Colon (tissue), 2 donors: ENCODE results near the gene SASH1.
"Not testable (repeated sequence)": the region's sequence is repeated elsewhere in the genome, so short reads cannot be mapped to it uniquely, and the experiment has no call there.

ENCODE experiments used
- FAIRE-seq: peaks from 2 replicates; lab custom pipeline; 2012; peaks lifted over from hg19 to GRCh38; lab: Jason Lieb, UNC
- donor health status: control.
- donor health status: control.

The SASH1 gene

DNA sequence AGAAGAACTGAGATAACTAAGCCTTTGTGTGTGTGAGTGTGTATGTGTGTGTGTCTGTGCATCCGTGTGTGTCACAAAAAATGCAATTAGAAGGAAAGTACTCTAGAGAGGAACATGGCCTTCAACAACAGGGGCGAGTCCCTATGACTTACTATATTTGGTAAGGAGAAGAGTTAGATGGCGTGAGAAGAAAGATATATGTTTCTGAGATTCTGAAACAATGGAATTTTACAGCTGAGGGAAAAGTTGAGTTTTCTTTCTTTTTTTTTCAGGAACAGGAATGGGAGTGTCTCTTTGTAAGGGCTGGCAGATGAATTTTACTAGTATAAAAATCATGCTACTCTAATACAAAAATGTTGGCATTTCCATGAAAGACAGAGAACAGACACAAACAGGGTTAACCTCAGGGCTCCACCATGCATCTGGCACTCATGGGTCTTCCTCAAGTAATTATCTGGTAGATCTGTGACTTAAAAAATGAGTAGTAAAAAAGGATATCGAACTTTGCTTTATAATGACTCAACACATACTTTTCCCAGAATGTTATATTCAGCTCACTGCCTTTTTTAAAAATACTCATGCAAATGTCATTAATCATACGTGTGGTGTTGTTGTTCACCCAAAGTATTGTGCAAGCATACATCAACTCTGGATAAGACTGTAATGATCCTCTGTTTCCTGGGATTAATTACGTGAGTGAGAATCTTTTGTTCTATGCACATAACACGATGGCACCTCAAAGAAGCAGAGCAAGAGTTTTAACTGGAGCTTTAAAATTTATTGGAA lies 12.8 kb upstream of the SASH1 start:
- no peak for FAIRE-seq

DNA sequence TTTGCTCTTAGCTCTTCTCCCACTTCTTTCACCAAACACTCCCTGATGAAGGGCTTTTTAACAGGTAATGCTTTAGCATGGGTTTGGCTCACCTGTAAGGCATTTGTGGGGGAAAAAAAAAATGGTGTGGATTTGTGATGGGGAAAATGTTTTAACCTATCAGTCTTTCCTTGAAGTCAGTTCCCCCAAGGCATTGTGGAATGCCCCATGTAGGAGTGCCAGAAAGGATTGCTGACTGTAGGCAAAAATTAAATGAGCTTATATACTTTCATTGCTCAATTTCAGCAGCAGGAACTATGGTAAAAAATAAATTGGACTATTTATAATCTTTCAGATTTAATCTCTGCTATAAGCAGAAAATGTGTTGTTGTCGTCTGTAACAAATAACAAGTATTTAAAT lies 10.6 kb upstream of the SASH1 start:
- no peak for FAIRE-seq

DNA sequence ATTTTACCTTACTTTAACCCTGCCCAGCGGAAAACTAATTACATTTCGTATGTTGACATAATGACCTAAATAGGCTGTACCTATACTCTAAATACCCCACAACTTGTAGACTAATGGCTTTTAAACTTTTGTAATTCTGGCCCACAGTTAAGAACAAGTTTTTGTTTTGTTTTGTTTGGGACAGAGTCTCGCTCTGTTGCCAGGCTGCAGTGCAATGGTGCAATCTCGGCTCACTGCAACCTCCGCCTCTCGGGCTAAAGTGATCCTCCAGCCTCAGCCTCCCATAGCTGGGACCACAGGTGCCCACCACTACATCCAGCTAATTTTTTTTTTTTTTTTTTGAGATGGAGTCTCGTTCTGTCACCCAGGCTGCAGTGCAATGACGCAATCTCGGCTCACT lies 5.7 kb upstream of the SASH1 start:
- no peak for FAIRE-seq

DNA sequence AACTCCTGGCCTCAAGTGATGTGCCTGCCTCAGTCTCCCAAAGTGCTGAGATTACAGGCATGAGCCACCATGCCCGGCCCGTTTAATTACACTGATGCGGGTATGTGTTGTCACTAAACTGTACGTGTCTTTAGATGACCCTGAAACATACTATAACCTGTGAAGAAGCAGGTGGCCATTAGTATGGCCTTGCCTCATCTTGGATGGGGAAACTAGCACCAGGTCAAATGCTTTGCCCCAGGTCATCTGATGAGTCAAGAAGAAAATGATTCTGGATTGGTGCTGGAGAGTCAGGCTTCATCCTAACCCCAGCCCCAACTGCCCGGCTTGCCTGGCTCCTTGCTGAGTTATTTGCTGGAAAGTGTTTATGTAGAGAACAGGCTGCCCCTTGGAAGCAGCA lies 2.9 kb upstream of the SASH1 start:
- no peak for FAIRE-seq

DNA sequence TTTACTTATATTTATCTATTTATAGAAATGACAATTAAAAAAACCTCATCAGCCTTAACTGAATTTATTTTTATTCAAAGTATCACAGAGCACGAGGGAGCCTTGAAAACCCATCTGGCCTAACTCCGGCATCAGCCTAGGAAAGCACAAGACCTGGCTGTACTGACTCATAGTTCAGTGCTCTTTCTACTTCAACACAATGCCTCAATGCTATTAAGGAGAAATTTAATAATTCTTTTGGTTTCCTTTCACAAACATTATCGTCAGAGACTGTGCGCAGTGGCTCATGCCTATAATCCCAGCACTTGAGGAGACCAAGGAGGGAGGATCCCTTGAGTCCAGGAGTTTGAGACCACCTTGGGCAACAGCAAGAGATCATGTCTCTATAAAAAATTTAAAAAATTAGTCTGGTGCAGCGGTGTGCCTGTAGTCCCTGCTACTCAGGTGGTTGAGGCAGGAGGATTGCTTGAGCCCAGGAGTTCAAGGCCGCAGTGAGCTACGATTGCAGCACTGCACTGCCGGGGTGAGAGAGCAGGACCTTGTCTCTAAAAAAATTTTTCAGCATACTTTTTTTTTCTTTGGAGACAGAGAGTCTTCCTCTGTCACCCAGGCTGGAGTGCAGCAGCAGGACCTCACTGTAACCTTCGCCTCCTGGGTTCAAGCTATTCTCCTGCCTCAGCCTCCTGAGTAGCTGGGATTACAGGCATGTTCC lies 1.9 kb upstream of the SASH1 start:
- no peak for FAIRE-seq

DNA sequence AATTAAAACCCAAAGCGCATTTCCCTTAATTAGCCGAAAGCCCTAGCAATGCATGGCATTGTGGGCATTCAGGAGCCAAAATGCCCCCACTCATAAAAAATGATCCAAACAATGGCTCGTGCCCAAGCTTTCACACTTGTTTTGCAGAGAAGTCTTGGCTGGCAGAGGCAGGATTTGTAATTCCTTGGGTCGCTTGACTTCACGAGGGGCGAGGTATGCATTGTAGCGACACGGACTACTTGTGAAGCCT lies 613 bp upstream of the SASH1 start:
- no peak for FAIRE-seq

DNA sequence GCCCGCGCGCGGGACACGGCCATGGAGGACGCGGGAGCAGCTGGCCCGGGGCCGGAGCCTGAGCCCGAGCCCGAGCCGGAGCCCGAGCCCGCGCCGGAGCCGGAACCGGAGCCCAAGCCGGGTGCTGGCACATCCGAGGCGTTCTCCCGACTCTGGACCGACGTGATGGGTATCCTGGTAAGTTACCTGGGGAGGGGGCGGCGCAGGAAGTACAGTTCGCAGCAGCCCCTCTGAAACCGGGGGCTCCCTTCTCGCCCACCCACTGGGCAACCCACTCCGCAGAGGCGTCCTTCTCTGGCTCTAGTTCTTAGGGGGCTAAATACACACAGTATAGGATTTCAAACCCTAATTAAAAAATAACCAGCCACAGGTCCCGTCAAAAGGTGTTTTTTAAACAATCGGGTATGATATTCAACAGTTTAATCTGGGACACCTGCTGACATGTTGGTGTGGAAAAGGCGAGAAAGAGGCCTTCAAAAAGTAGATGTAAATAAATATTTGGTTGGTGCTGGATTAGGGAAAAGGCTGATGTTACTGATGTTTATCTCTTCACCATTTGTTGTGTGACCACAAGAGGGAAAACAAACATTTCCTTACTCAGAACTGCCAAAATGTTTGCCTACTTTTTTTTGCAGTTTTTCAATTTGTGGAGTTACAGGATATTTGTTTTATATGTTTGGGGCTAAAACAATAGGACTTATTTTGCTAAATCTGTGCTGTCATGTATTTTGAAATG lies 577 bp downstream of the SASH1 start:
- FAIRE-seq, result no peak

DNA sequence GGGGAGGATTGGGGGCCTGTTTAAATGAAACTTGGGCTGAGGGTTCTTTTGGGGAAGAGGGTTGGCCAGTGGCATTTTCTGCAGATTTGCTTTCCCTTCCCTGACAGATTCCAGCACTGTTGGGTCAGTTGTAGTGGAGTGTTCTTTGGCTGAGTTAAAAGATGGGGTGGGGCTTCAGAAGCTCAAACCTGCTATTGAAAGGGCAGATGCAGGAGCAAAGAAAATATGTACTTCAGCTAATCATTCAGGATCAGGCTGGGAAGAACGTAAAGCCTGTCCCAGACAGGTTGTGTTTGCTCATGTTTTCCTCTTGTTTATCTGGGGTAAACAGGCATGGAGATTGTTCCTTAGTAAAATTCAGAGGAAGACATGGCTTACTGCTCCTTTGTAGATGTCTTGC lies 2.5 kb downstream of the SASH1 start:
- no peak for FAIRE-seq

DNA sequence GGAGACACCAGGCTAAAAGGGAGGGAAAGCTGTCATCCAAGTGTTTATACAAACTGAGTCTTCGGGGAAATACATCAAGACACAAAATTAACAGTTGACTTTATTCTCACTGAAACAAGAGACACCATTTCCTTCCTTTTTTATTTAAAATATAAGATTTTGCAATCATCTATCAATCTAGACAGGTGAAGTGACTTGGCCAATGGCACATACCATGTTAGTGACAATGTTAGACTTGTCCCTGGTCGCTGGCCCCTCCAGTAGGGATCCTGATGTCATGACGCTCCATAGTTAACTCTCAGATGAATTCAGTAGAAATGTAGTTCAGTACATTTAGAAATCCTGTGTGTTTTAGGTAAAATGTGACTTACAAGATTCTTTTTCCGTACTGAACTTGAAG lies 2.9 kb downstream of the SASH1 start:
- no peak for FAIRE-seq

DNA sequence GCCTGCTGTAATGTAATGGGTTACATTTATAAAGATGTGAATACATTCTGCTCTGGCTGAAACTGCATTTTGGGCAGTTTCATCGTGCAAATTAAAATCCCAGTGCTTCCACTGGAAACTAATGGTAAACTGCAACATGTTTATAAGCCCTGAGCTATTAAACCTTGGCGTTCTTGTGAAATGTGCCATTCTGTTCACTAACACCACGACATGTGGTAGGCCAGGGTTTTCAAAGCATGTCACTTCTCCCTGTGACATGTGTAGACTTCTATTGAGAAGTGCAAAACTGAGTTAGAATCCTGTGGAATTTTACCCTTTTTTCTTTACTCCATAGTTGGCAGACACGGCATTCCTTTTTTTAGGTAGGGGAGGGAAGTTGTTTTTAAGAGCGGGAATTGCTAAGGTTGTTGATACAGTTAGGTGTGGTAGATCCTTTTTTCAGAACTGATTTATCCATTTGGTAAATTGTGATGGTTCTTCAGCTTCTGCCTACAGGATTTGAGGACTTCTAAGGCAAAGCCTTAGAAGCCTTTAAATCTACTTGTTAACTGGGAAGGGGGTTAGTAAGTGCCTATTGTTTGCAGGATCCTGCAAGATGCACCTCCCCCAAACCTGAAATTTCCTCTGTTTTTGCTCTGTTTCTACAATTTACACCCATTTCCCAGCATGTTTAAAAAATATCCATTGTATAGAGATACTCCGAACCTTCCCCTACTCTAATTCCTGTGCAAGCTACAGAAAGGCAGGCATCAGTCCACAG lies 4.2 kb downstream of the SASH1 start:
- FAIRE-seq, result no peak

DNA sequence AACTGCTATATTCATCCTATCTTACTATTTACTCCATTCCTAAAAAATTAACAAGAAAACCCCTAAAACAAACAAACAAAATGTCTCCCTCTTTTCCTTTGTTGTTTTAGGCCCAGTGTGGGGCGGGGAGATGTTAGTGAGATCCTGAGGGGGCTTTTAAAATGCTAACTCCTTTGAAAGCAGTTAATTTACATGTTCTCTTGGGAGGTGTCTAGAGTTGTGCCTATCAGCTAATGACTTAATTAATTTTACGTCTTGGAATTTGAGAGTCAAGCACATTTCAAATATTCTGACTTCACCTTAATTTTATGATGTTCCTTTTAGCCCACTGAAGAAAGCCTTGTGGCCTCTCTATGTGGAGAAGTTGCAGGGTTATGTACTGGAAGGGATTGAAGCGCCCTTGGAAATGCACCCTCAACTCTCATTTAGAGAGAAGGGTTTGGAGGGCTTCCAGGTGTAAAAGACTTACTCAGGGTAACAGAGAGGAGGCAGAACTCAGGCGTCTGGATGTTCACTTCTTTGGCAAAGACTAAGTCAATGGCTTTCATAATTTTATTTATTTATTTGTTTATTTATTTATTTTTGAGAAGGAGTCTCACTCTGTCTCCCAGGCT lies 4.9 kb downstream of the SASH1 start:
- no peak for FAIRE-seq

DNA sequence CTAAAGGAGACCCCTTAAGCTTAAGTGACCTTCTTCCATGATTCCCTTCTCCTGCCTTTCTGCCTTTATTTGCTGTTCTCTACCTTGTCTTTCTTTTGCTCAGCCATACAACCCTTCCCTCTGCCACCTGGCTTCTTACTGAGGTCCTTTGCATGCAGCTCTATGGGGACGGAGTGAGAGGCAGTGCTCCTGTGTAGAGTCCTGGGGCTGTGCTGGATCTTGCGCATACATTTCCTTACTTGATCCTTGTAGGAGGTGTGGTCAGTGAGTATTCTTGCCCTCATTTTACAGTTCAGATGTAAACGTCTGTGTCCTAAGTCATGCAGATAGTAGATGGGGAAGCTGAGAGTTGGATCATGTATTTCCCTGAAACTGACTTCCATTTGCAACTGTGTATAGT lies 5.7 kb downstream of the SASH1 start:
- FAIRE-seq, result no peak

DNA sequence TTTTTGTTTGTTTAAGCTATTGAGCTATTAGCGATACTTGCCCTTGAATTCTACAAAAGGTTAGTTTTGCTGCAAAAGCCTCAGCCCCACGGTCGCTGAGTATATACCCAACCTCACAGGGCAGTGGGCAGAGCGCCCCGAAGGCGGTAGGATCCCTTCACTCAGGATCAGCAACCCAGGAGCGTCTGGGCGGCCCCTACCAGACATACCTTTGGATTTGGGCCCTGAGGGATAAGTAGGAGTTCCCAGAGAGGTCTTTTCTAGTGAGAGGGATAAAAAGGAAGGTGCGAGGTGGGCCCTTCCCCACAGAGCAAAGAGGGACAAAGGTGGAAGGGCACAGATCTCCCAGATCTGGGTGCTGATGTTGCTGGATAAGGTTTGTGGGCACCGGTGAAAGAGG lies 6.1 kb downstream of the SASH1 start:
- no peak for FAIRE-seq

DNA sequence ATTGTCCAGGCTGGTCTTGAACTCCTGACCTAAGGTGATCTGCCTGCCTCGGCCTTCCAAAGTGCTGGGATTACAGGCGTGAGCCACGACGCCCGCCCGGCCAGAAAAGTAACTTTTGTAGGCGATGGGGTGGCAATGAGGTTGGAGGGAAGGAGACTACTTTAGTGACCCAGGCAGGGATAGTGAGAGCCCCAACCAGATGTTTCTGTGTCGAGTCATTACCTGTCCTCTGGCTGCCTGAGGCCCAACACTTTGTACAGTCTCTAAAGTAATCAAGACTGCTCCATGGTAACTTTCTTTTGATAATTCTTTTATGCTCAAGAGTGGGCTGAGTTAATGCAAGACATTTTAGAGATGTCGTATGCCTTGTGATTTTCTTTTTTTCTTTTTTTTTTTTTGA lies 6.8 kb downstream of the SASH1 start:
- no peak for FAIRE-seq

DNA sequence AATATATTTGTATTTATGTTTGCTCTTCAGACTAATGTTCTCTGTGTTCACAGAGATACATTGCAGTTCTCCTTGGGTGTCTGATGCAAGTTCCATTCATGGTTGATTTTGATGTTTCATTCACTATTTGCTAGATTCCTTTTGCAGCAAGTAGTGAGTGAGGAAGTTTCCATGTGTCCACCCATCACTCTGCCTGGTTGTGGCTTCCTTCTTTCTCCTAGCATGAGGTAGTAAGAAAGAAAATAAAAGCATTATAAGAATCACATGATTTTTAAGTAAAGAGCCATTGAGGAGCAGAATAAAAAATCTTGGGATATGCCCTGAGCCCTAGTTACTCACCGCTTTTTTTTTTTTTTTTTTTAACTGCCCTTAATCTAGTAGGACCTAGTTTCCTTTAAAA lies 8.7 kb downstream of the SASH1 start:
- FAIRE-seq, result no peak

DNA sequence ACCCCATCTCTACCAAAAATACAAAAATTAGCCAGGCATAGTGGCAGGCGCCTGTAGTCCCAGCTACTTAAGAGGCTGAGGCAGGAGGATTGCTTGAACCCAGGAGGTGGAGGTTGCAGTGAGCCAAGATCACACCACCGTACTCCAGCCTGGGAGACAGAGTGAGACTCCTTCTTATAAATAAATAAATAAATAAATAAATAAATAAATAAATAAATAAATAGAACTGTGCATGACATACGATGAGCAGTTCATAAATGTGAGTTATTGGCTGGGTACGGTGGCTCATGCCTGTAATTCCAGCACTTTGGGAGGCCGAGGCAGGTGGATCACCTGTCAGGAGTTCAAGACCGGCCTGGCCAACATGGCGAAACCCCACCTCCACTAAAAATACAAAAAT lies 9.8 kb downstream of the SASH1 start:
- not testable (repeated sequence) for FAIRE-seq

DNA sequence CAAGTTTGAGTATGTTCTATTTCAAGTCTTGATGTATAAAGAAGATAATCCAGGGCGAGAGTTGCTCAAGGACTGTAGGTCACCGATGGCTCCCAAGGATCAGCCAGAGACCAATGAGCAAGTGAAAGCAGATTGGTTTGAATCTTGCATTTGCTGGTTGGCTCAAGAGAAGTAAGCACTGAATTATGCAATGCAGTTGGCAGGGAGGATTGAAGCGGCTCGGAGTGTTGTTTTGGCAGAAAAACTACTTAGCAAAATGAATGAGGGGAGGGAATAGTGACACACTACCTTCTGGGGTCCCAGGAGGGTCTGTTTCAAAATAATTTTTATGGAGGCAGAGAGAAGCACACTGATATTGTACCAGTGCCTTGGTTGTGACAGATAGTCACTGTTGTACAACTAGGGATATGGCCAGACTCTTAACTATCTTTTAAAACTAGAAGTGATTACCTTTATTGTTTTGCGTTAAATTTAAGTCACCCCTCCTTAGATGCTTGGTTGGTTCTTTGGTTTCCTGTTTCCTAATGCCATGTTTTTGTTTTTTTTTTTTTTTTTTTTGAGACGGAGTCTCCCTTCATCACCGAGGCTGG lies 15.7 kb downstream of the SASH1 start:
- FAIRE-seq, result no peak

DNA sequence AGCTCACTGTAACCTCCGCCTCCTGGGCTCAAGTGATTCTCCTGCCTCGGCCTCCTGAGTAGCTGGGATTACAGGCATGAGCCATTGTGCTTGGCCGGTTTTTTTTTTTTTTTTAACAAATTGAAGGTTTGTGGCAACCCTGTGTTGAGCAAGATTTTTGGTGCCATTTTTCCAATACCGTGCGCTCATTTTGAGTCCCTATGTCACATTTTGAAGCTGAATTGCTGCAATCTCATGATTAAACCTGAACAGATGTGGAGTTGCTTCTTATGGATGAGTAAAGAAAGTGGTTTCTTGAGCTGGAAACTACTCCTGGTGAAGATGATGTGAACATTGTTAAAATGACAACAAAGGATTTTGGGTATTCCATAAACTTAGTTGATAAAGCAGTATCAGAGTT lies 16.6 kb downstream of the SASH1 start:
- no peak for FAIRE-seq

DNA sequence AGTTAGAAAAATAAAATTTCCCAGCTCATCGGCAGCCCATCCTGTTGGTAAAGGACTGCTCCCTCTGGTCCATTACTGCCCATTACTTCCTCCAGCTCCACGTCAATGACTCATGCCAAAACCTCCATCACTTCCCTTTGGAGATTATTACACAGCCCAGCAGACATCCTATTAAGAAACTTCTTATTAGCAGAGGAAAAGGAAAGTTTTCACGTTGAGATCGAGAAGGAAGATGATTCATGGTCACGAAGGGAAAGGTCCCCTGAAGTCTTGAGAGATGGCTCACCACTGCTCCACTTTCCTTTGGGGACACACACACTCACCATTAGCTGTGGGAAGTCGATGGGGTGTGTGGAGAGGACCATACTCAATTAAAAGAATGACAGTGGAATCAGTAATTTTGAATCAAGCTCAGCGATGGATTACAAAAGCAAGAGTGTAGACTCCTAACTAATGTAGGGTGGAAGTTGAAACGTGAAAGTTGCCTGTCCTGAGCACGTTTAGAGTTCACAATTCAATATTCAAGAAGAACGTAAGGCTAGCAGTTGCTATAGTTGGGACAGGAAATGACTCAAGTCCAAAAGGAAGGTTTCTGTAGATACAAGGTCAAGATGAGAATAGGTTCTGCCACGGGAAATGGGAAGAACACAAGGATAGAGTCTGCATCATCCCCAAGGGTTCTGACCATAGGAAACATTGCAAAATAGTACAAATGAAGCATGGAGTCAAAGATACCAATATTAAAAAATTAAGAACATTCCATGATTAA lies 21.6 kb downstream of the SASH1 start:
- no peak for FAIRE-seq

DNA sequence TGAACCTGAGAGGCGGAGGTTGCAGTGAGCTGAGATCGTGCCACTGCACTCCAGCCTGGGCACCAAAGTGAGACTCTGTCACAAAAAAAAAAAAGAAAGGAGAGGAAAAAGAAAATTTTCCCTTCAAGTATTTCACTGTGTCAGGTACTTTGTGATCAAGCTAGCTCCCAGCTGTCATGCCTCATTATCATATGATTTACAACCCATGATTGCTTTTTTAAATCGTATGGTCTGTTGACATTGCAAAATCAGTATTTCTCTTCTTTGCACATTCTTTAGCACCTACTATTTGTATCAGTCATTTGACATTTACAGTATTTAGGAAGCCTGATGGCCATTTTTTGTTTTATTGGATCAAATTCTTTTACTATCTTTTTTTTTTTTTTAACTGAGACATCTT lies 22.4 kb downstream of the SASH1 start:
- FAIRE-seq, result no peak

DNA sequence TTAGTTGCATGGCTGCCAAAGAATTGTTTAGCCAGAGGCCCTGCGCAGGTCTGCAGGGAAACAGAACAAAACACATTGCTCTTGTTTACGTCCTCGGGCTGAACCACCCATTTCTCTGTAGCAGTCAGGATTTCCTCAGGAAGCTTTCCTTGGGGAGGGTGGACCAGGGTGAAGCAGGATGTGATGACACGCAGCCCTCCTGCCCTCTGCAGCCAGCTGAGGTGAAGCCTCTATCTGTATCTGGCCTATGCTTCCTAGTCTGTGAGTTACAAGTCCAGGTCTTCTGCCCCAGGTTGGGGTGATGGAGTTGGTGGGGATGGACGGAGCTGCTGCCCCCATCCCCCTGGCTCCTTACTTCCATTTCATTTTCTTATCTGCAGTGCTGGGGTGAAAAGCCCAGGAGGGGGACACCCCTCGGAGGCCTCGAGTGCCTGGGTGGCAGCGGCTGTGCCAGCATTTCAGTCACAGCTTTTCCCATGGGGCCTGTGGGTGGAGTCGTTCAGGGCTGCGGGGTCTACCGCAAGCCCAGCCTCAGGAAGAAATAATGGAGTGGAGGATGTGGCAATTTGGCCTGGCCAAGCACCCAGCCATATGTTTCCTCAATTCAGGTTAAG lies 24.9 kb downstream of the SASH1 start:
- FAIRE-seq, result no peak
